Activated CD4-positive, alpha-beta memory T cell treated with anti-CD3 and anti-CD28 coated beads, Interleukin-2, amount 10 ng/mL, durations not matched to agents 7 days and 5 days (primary cell): Measurements from ENCODE around the gene ADAM8. TPM values are rescaled to one million over a fixed set of nuclear protein-coding genes. Genes with fewer than 3 reads are reported as not detected.
A peak's percentile ranks its signal among the peaks of the same experiment; 100 is the strongest.

Source experiments
- CTCF ChIA-PET: fragments of 350-600 bp; sonication (Branson Sonifier 250); formaldehyde crosslinking; loops from one replicate; lab custom pipeline; 2021; ENCODE audit warnings: antibody characterized with exemption, inconsistent platforms; lab: Charles Lee
- POLR2A ChIA-PET: fragments of 350-600 bp; sonication (Branson Sonifier 250); formaldehyde crosslinking; loops from one replicate; lab custom pipeline; 2021; ENCODE audit warnings: antibody characterized with exemption; lab: Charles Lee
- DNase-seq: peaks from one replicate; pipeline ENCODE4 v3.0.0-alpha.2; 2020
- H3K27ac Mint-ChIP-seq: one replicate; pipeline ENCODE4 v1.8.0; 2021; ENCODE audit warnings: mild to moderate bottlenecking, mixed read lengths
- H3K27me3 Mint-ChIP-seq: one replicate; pipeline ENCODE4 v1.8.0; 2021; ENCODE audit warnings: mixed read lengths
- H3K36me3 Mint-ChIP-seq: one replicate; pipeline ENCODE4 v1.8.0; 2021; ENCODE audit warnings: low read depth, mixed read lengths
- H3K4me1 Mint-ChIP-seq: one replicate; pipeline ENCODE4 v1.8.0; 2021; ENCODE audit warnings: mixed read lengths
- H3K4me3 Mint-ChIP-seq: one replicate; pipeline ENCODE4 v1.8.0; 2021; ENCODE audit warnings: mild to moderate bottlenecking, mixed read lengths
- H3K9me3 Mint-ChIP-seq: one replicate; pipeline ENCODE4 v1.8.0; 2021; ENCODE audit warnings: mixed read lengths
- total RNA-seq, 2 experiments: library from RNA; stranded (reverse); gene quantifications; one replicate each; pipeline ENCODE4 v1.2.3, GENCODE V29; 2021

Gene ADAM8
- total RNA-seq, 2 experiments from 2014 or later: 206 to 207 TPM

- DNase-seq: no peak
- peaks cover 22% of the 10 kb centered on the region for H3K36me3 Mint-ChIP-seq
- ChIA-PET CTCF (interaction anchor here (1.0 to 3.0 kb wide), 9 partner anchors 12 to 298 kb away, joined by 3 to 16 read pairs (median 8); no protein-coding TSS in a partner anchor), POLR2A (interaction anchor here (0.9 to 11.7 kb wide), 7 partner anchors 16 to 116 kb away, joined by 3 to 113 read pairs (median 8); partner anchors contain the start of gene ADAM8)
- peak overlapping the region; percentile 74 for H3K4me3 Mint-ChIP-seq
- peaks cover 70% of the 10 kb centered on the region for H3K4me1 Mint-ChIP-seq
- peak overlapping the region; percentile 90 for H3K27ac Mint-ChIP-seq
- H3K9me3 Mint-ChIP-seq: no peaks in the 10 kb centered on the region
- H3K27me3 Mint-ChIP-seq: no peaks in the 10 kb centered on the region
These were observed 17.1 kb downstream of the ADAM8 start for GRCh38 chr10:133259602-133259989.

DNA sequence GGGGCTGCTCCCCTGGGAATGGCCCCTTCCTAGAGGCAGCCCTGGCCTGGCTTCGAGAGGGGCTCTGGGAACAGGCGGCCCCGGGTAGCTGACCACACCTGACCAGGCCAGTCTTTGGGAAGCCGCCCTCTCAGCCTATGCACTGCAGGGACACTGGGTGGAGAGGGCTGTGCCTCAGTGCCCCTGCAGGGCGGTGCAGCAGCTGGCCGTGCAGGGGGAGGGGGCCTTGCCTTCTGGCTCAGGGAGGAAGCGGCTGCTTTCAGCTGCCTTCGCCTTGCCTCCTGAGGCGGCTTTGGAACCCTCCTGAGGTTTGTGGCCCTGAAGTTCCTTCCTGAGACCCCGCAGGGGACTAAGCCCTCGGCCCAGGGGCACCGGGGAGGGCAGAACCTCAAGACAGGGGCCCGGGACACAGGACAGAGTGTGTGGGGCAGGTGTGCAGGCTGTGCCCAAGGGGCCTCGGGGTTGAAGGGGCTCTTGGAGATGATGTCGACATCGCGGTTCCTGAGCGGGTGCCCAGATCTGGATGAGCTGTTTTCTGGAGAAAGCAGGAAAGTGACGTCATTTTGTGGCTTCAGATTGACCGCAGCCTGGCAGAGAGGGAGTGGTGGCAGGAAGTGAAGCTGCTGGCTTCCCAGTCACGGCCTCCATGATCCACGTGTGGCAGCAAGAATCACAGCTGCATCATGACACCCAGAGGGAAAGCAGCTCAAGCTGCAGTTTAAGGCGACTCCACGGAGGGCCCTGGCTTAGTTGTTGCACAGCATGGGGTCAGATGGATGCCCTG is 17.7 kb downstream of the ADAM8 start:
- H3K27me3 Mint-ChIP-seq: no peaks in the 10 kb centered on the region
- ChIA-PET POLR2A (interaction anchor here (0.9 to 11.7 kb wide), 10 partner anchors 14 to 131 kb away, joined by 3 to 113 read pairs (median 5); partner anchors contain the start of gene ADAM8), CTCF (interaction anchor here (1.0 to 3.0 kb wide), 11 partner anchors 11 to 297 kb away, joined by 3 to 16 read pairs (median 6); no protein-coding TSS in a partner anchor)
- H3K4me1 Mint-ChIP-seq: peaks cover 64% of the 10 kb centered on the region
- peak overlapping the region; percentile 90 for H3K27ac Mint-ChIP-seq
- H3K4me3 Mint-ChIP-seq: peak overlapping the region; percentile 49
- no peaks in the 10 kb centered on the region for H3K9me3 Mint-ChIP-seq
- H3K36me3 Mint-ChIP-seq: peaks cover 18% of the 10 kb centered on the region
- DNase-seq: peak; percentile 94

DNA sequence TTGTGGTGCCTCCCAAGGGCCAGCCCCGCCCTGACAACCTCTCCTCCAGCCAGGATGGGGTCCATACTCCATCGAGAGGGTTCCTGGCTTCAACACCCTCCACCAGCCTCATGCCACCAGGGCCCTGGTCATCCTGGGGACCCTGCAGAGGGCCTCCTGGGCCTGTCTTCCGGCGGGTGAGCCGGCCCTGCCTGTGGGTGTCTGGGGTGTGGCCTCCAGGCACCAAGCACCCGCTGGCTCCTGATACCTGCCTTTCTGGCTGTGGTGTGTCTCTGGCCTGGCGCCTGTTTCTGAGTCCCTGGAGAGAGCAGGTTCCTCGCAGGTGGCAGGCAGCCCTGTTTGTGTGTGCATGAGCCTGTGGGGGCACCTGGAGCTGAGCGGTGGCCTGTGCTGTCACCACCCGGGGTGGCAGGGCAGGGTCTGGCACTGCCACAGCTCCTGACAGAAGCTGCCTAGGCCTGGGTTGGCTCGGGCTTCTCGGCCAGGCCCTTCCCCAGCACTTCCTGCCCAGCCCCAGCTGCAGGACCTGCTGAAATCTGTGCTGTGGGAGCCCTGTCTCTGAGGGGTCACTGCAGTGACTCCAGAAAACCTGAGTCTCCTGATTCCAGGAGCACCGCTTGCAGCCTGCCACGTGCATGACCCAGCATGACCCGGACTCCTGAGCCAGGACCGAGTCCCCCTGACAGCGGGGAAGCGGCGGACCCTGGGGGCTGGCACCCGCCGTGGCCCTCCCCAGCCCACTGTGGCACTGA is 18.4 kb downstream of the ADAM8 start:
- no peaks in the 10 kb centered on the region for H3K27me3 Mint-ChIP-seq
- H3K27ac Mint-ChIP-seq: peak overlapping the region; percentile 85
- ChIA-PET CTCF (interaction anchor here (0.6 to 3.0 kb wide), 9 partner anchors 13 to 49 kb away, joined by 3 to 16 read pairs (median 5); no protein-coding TSS in a partner anchor), POLR2A (interaction anchor here (1.0 to 11.7 kb wide), 8 partner anchors 13 to 131 kb away, joined by 3 to 113 read pairs (median 6); partner anchors contain the start of gene ADAM8)
- H3K9me3 Mint-ChIP-seq: no peaks in the 10 kb centered on the region
- peaks cover 11% of the 10 kb centered on the region for H3K36me3 Mint-ChIP-seq
- peak; percentile 65 for DNase-seq
- peaks cover 57% of the 10 kb centered on the region for H3K4me1 Mint-ChIP-seq
- peak overlapping the region; percentile 36 for H3K4me3 Mint-ChIP-seq

GRCh38 chr10:133257489-133258065 is 19.1 kb downstream of the ADAM8 start:
- H3K27ac Mint-ChIP-seq: peak overlapping the region; percentile 85
- no peak overlapping the region for H3K4me3 Mint-ChIP-seq
- H3K27me3 Mint-ChIP-seq: no peaks in the 10 kb centered on the region
- ChIA-PET CTCF (interaction anchor here (0.6 to 3.0 kb wide), 6 partner anchors 13 to 47 kb away, joined by 3 to 16 read pairs (median 4); no protein-coding TSS in a partner anchor), POLR2A (interaction anchor here (1.3 to 11.7 kb wide), 4 partner anchors 18 to 132 kb away, joined by 5 to 113 read pairs (median 35); partner anchors contain the start of gene ADAM8)
- H3K36me3 Mint-ChIP-seq: peaks cover 4% of the 10 kb centered on the region
- peaks cover 50% of the 10 kb centered on the region for H3K4me1 Mint-ChIP-seq
- H3K9me3 Mint-ChIP-seq: no peaks in the 10 kb centered on the region
- no peak for DNase-seq

- Mint-ChIP-seq H3K9me3 (no peaks in the 10 kb centered on the region), H3K27ac (no peak overlapping the region), H3K36me3 (no peaks in the 10 kb centered on the region), H3K27me3 (peaks cover 3% of the 10 kb centered on the region), H3K4me3 (no peak overlapping the region), H3K4me1 (peaks cover 35% of the 10 kb centered on the region)
- POLR2A ChIA-PET: no interaction called here
- DNase-seq: no peak
- CTCF ChIA-PET: no interaction called here
These were observed 21.3 kb downstream of the ADAM8 start for GRCh38 chr10:133255323-133255722.

- ChIA-PET CTCF (no interaction called here), POLR2A (no interaction called here)
- H3K36me3 Mint-ChIP-seq: no peaks in the 10 kb centered on the region
- H3K4me3 Mint-ChIP-seq: no peak overlapping the region
- no peak overlapping the region for H3K27ac Mint-ChIP-seq
- H3K9me3 Mint-ChIP-seq: no peaks in the 10 kb centered on the region
- H3K4me1 Mint-ChIP-seq: peaks cover 27% of the 10 kb centered on the region
- peaks cover 6% of the 10 kb centered on the region for H3K27me3 Mint-ChIP-seq
- no peak for DNase-seq
These were observed 22.1 kb downstream of the ADAM8 start for GRCh38 chr10:133254421-133255120.

DNA sequence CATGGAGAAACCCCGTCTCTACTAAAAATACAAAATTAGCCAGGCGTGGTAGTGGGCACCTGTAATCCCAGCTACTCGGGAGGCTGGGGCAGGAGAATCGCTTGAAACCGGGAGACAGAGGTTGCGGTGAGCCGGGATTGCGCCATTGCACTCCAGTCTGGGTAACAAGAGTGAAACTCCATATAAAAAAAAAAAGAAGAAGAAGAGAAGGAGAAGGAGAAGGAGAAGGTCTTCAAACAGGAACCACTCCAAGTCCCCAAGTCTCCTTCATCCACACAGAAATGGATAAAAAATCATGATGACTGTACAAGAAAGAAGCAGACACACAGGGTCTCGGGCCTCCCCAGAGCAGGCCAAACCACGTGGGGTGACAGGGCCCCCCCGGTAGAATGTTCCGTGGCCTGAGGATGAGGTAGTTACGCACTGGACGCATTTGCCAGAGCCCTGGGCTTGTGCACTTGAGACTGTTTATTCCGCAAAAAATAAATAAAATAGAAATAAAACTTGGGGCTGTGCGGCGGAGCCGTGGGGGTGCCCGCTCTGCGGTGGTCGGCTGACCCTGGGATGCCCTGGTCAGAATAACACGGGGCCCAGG is 23.2 kb downstream of the ADAM8 start:
- POLR2A ChIA-PET: no interaction called here
- H3K4me3 Mint-ChIP-seq: no peak overlapping the region
- DNase-seq: no peak
- CTCF ChIA-PET: interaction anchor here (0.7 kb wide), 1 partner anchor 60 kb away, joined by 3 read pairs; no protein-coding TSS in a partner anchor
- peaks cover 6% of the 10 kb centered on the region for H3K27me3 Mint-ChIP-seq
- H3K9me3 Mint-ChIP-seq: no peaks in the 10 kb centered on the region
- peaks cover 19% of the 10 kb centered on the region for H3K4me1 Mint-ChIP-seq
- no peak overlapping the region for H3K27ac Mint-ChIP-seq
- H3K36me3 Mint-ChIP-seq: no peaks in the 10 kb centered on the region

DNA sequence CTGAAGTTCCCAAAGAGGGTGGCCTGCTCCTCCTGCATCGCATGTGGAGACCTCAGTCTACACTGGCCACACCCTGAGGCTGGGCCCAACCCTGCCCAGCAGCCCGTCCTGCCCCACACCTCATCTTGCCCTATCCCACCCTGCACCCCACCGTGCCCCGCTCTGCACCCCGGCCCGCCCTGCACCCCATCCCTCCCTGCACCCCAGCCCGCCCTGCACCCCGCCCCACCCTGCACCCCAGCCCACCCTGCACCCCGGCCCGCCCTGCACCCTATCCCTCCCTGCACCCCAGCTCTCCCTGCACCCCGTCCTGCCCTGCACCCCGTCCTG is 24.5 kb downstream of the ADAM8 start:
- no peaks in the 10 kb centered on the region for H3K9me3 Mint-ChIP-seq
- no peaks in the 10 kb centered on the region for H3K36me3 Mint-ChIP-seq
- H3K4me1 Mint-ChIP-seq: peaks cover 7% of the 10 kb centered on the region
- POLR2A ChIA-PET: no interaction called here
- peaks cover 6% of the 10 kb centered on the region for H3K27me3 Mint-ChIP-seq
- DNase-seq: no peak
- CTCF ChIA-PET: no interaction called here
- H3K4me3 Mint-ChIP-seq: no peak overlapping the region
- H3K27ac Mint-ChIP-seq: no peak overlapping the region

DNA sequence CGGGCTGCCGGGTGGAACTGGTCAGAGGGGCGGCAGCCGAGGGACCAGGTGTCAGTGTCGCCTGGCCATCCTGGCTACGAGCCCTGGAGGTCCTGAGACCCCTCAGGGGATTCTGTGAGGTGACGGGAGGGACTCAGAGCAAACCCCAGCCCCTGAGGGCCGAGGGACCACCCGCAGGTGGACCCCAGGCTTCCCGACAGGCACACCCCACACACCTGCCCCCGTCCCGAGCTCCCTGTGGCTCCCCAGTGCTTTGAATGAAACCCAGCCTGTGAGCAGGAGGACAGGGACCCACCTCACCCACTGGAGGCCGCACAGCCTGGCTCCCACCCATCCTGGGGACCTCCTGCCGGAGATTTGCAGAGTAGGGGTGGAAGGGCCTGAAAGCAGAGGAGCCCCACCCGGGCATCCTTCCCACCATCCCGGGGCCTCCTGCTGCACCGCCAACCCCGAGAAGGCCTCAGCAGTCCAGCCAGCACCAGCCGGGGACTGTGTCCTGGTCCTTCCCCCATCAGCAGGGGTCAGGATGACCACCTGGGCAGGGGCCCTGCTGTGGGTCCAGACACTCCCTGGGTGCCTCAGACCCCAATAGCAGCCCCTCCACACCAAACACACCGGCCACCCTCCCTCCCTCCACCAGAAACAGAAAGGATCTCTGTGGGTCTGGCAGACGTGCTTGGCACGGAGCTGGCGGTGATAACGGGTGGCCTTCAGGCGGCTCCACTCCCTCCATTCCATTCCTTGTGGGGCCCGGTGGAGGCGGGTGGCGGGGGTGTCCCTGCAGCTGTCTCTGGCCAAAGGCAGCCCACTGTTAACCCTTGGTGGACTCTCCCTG is 25.1 kb downstream of the ADAM8 start:
- DNase-seq: no peak
- Mint-ChIP-seq H3K4me3 (no peak overlapping the region), H3K27ac (no peak overlapping the region), H3K9me3 (no peaks in the 10 kb centered on the region), H3K36me3 (no peaks in the 10 kb centered on the region), H3K4me1 (peaks cover 7% of the 10 kb centered on the region), H3K27me3 (peaks cover 6% of the 10 kb centered on the region)
- ChIA-PET POLR2A (no interaction called here), CTCF (no interaction called here)

DNA sequence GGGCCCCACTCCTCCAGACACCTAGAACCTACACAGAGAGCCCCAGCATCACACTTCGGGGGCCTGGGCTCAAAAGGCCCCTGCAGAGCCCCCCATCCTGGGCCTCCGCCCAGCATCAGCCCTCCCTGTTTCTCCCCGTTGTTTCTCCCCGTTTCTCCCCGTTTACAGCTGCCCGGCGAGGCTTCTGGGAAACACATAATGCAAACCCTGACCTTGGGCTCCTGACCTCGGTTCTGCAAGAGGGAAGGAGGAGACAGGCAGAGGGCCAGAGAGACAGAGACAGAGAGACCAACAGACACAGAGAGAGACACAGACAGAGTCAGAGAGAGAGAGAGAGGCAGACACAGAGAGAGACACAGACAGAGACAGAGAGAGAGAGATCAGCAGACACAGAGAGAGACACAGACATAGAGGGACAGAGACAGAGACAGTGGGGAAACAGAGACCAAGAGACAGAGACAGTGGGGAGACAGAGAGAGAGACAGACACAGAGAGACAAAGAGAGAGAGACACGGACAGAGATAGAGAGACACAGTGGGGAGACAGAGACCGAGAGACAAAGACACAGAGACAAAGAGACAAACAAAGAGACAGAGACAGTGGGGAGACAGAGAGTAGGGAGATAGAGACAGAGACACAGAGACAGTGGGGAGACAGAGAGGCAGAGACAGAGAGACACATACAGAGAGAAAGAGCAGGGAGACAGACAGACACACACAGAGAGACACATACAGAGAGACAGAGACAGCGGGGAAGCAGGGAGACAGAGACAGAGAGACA is 26.5 kb downstream of the ADAM8 start:
- POLR2A ChIA-PET: no interaction called here
- Mint-ChIP-seq H3K27ac (no peak overlapping the region), H3K9me3 (no peaks in the 10 kb centered on the region), H3K36me3 (no peaks in the 10 kb centered on the region), H3K27me3 (peaks cover 6% of the 10 kb centered on the region), H3K4me1 (peaks cover 6% of the 10 kb centered on the region), H3K4me3 (no peak overlapping the region)
- CTCF ChIA-PET: no interaction called here
- DNase-seq: no peak
